CD4-positive, alpha-beta T cell (primary cell): Measurements from ENCODE around the gene BEST3. TPM values are rescaled to one million over a fixed set of nuclear protein-coding genes. Genes with fewer than 3 reads are reported as not detected.

Experiments used
- ATAC-seq: fragments of 200-7000 bp; cut with Tn5 transposase; one replicate; pipeline ENCODE4 v1.10.0; 2022; ENCODE audit warnings: mild to moderate bottlenecking; ENCODE audit not compliant: poor library complexity
- CTCF ChIA-PET: fragments of 350-600 bp; sonication (Branson Sonifier 250); formaldehyde crosslinking; loops from one replicate; lab custom pipeline; 2021; ENCODE audit warnings: antibody characterized with exemption, inconsistent platforms; lab: Charles Lee
- POLR2A ChIA-PET: fragments of 350-600 bp; sonication (Branson Sonifier 250); formaldehyde crosslinking; loops from one replicate; lab custom pipeline; 2021; ENCODE audit warnings: antibody characterized with exemption, inconsistent platforms; lab: Charles Lee
- DNase-seq, 14 experiments: peaks; one replicate each; pipeline ENCODE4 v3.0.0-alpha.2; 2013 to 2020; ENCODE audit warnings: mixed read lengths in 2 of 14
- H3K27ac ChIP-seq, 2 donors: one replicate each; pipeline versions ENCODE4 v1.5.1 to v1.7.0; 2013; ENCODE audit warnings: low read length in 2 of 2, low read depth in 1 of 2, mild to moderate bottlenecking in 1 of 2
- H3K27me3 ChIP-seq, 2 experiments: 1 replicate in 1 of 2; 2 replicates in 1 of 2; pipeline versions ENCODE4 v1.6.1 to v1.7.0; 2013; ENCODE audit warnings: low read length in 2 of 2, control low read depth in 1 of 2, mild to moderate bottlenecking in 1 of 2, moderate library complexity in 1 of 2; ENCODE audit not compliant: insufficient read depth in 2 of 2, control insufficient read depth in 1 of 2
- H3K36me3 ChIP-seq: one replicate; pipeline ENCODE4 v1.6.1; 2013; ENCODE audit warnings: low read length, control low read depth; ENCODE audit not compliant: insufficient read depth
- H3K4me1 ChIP-seq: one replicate; pipeline ENCODE4 v1.6.1; 2013; ENCODE audit warnings: low read length, control low read depth; ENCODE audit not compliant: insufficient read depth
- H3K4me3 ChIP-seq: one replicate; pipeline ENCODE4 v1.5.1; 2013; ENCODE audit warnings: mild to moderate bottlenecking, low read length, moderate library complexity
- H3K9me3 ChIP-seq, 2 experiments: 1 replicate in 1 of 2; 2 replicates in 1 of 2; pipeline versions ENCODE4 v1.6.1 to v1.7.0; 2013; ENCODE audit warnings: low read length in 2 of 2, mild to moderate bottlenecking in 2 of 2, control low read depth in 1 of 2, moderate library complexity in 1 of 2; ENCODE audit not compliant: control insufficient read depth in 1 of 2, insufficient read depth in 1 of 2
- H3K27ac Mint-ChIP-seq: one replicate; pipeline ENCODE4 v1.8.0; 2020; ENCODE audit warnings: mixed read lengths
- H3K27me3 Mint-ChIP-seq: one replicate; pipeline ENCODE4 v1.8.0; 2021; ENCODE audit warnings: mixed read lengths
- H3K36me3 Mint-ChIP-seq: one replicate; pipeline ENCODE4 v1.8.0; 2021; ENCODE audit warnings: low read depth, mixed read lengths
- H3K4me1 Mint-ChIP-seq: one replicate; pipeline ENCODE4 v1.8.0; 2021; ENCODE audit warnings: low read depth, mixed read lengths
- H3K4me3 Mint-ChIP-seq: one replicate; pipeline ENCODE4 v1.8.0; 2020; ENCODE audit warnings: mild to moderate bottlenecking, mixed read lengths
- H3K9me3 Mint-ChIP-seq: one replicate; pipeline ENCODE4 v1.8.0; 2020; ENCODE audit warnings: mixed read lengths
- CTCF ChIP-seq: fragments of 200-600 bp; IDR thresholded peaks from one replicate; pipeline ENCODE4 v1.8.0; 2022; ENCODE audit warnings: antibody characterized with exemption, mild to moderate bottlenecking
- intact Hi-C, 2 experiments: fragments of 100-400 bp; cut with DNase I in 1 of 2; cut with micrococcal nuclease in 1 of 2; formaldehyde crosslinking; loops; one replicate each; pipeline versions ENCODE4 v1.15.1 to v1.9.0; 2023 to 2025; cut with DNase I, micrococcal nuclease
- total RNA-seq, 174 experiments: library from RNA in 2 of 174; stranded (reverse) in 2 of 174; gene quantifications; one replicate each; pipeline ENCODE4 v1.2.3 and lab custom pipeline; 2021 to 2026

BEST3 gene
- total RNA-seq, 2 experiments from 2014 or later: not detected

GRCh38 chr12:69704357-69704756, 5.3 kb upstream of the BEST3 start:
- no peak overlapping the region for H3K27ac Mint-ChIP-seq
- DNase-seq (no peak), ATAC-seq (no peak)
- CTCF ChIA-PET: interaction anchor here (1.4 kb wide), 1 partner anchor 16 kb away, joined by 3 read pairs; no protein-coding TSS in a partner anchor
- no peak for TF ChIP-seq CTCF
- Histone ChIP-seq H3K27ac (no peak overlapping the region), H3K36me3 (no peaks in the 10 kb centered on the region), H3K4me3 (no peak overlapping the region), H3K9me3 (no peaks in the 10 kb centered on the region), H3K4me1 (no peaks in the 10 kb centered on the region), H3K27me3 (peaks cover 0 to 7% of the 10 kb centered on the region in 2 experiments)
- POLR2A ChIA-PET: no interaction called here
- no peak overlapping the region for H3K4me3 Mint-ChIP-seq
- peaks cover 17% of the 10 kb centered on the region for H3K27me3 Mint-ChIP-seq
- no peaks in the 10 kb centered on the region for H3K4me1 Mint-ChIP-seq
- intact Hi-C loops: no loop called here
- no peaks in the 10 kb centered on the region for H3K9me3 Mint-ChIP-seq
- H3K36me3 Mint-ChIP-seq: no peaks in the 10 kb centered on the region

GRCh38 chr12:69703146-69703642, 4.1 kb upstream of the BEST3 start:
- CTCF ChIA-PET: interaction anchor here (0.7 to 1.4 kb wide), 2 partner anchors 17 to 38 kb away, joined by 3 read pairs; no protein-coding TSS in a partner anchor
- H3K27me3 Mint-ChIP-seq: peaks cover 17% of the 10 kb centered on the region
- TF ChIP-seq CTCF: no peak

GRCh38 chr12:69701826-69702225, 2.7 kb upstream of the BEST3 start:
- intact Hi-C loops: no loop called here
- H3K4me3 Mint-ChIP-seq: no peak overlapping the region
- no peaks in the 10 kb centered on the region for H3K9me3 Mint-ChIP-seq
- ATAC-seq (no peak), DNase-seq (no peak)
- Histone ChIP-seq H3K9me3 (no peaks in the 10 kb centered on the region), H3K27me3 (peaks cover 0 to 7% of the 10 kb centered on the region in 2 experiments), H3K4me1 (no peaks in the 10 kb centered on the region), H3K4me3 (no peak overlapping the region), H3K36me3 (no peaks in the 10 kb centered on the region), H3K27ac (no peak overlapping the region)
- ChIA-PET POLR2A (no interaction called here), CTCF (no interaction called here)
- H3K27me3 Mint-ChIP-seq: peaks cover 12% of the 10 kb centered on the region
- no peak for TF ChIP-seq CTCF
- no peak overlapping the region for H3K27ac Mint-ChIP-seq
- no peaks in the 10 kb centered on the region for H3K4me1 Mint-ChIP-seq
- H3K36me3 Mint-ChIP-seq: no peaks in the 10 kb centered on the region

More at GRCh38 chr12:69703146-69703642, 4.1 kb upstream of the BEST3 start:
- Histone ChIP-seq H3K4me1 (no peaks in the 10 kb centered on the region), H3K27ac (no peak overlapping the region), H3K27me3 (peaks cover 0 to 7% of the 10 kb centered on the region in 2 experiments), H3K36me3 (no peaks in the 10 kb centered on the region), H3K9me3 (no peaks in the 10 kb centered on the region), H3K4me3 (no peak overlapping the region)
- ATAC-seq (no peak), DNase-seq (no peak)
- Mint-ChIP-seq H3K4me3 (no peak overlapping the region), H3K27ac (no peak overlapping the region), H3K36me3 (no peaks in the 10 kb centered on the region), H3K9me3 (no peaks in the 10 kb centered on the region), H3K4me1 (no peaks in the 10 kb centered on the region)
- intact Hi-C loops: no loop called here
- POLR2A ChIA-PET: no interaction called here
